K562 (cell line): ENCODE measurements around the gene SCAMP3. TPM values are rescaled to one million over a fixed set of nuclear protein-coding genes. Genes with fewer than 3 reads are reported as not detected.

Source experiments
- DLX4 ChIP-seq: fragments of 250-450 bp; sonication (Bioruptor Pico); IDR thresholded peaks from 2 replicates; pipeline ENCODE4 v1.6.1; 2021; ENCODE audit warnings: mild to moderate bottlenecking
- E2F5 ChIP-seq: sonication (generic); formaldehyde crosslinking; IDR thresholded peaks from 2 replicates; pipeline ENCODE4 v1.8.0; 2022; ENCODE audit warnings: mild to moderate bottlenecking, missing genetic modification reagents
- E4F1 ChIP-seq: fragments of 250-450 bp; sonication (Bioruptor Pico); IDR thresholded peaks from 2 replicates; pipeline ENCODE4 v1.5.0; 2021; ENCODE audit warnings: mild to moderate bottlenecking, borderline replicate concordance
- EZH2 ChIP-seq: IDR thresholded peaks from 2 replicates; pipeline ENCODE4 v1.6.1; 2012; ENCODE audit warnings: low read depth, mild to moderate bottlenecking, inconsistent platforms, low read length, borderline replicate concordance
- FOXP1 ChIP-seq: sonication (generic); formaldehyde crosslinking; IDR thresholded peaks from 2 replicates; pipeline ENCODE4 v1.8.0; 2022; ENCODE audit warnings: mild to moderate bottlenecking, missing genetic modification reagents
- GTF2A2 ChIP-seq: IDR thresholded peaks from 2 replicates; pipeline ENCODE4 v1.6.1; 2016; ENCODE audit warnings: mild to moderate bottlenecking, missing genetic modification characterization, missing compliant biosample characterization
- MAFF ChIP-seq: IDR thresholded peaks from 2 replicates; pipeline ENCODE4 v1.6.1; 2012; ENCODE audit warnings: low read length, improper control_type of control experiment
- MTA1 ChIP-seq: fragments of 450-650 bp; IDR thresholded peaks from 2 replicates; pipeline ENCODE4 v1.6.1; 2017; ENCODE audit warnings: borderline replicate concordance
- MTA3 ChIP-seq: fragments of 450-650 bp; formaldehyde crosslinking; IDR thresholded peaks from 2 replicates; pipeline ENCODE4 v1.6.1; 2017; ENCODE audit warnings: mild to moderate bottlenecking, borderline replicate concordance
- MYC ChIP-seq, 2 experiments: fragments of 250-450 bp in 1 of 2; sonication (Bioruptor Pico) in 1 of 2; IDR thresholded peaks; 2 replicates each; pipeline versions ENCODE4 v1.5.1 to v1.6.1; 2012 to 2021; ENCODE audit warnings: low read depth in 2 of 2, borderline replicate concordance in 1 of 2, improper control_type of control experiment in 1 of 2, low read length in 1 of 2, mild to moderate bottlenecking in 1 of 2, moderate library complexity in 1 of 2
- NFE2L1 ChIP-seq: fragments of 450-650 bp; IDR thresholded peaks from 2 replicates; pipeline ENCODE4 v1.6.1; 2016; ENCODE audit warnings: missing genetic modification characterization, low read depth, mild to moderate bottlenecking, missing compliant biosample characterization, moderate library complexity, borderline replicate concordance
- PHB ChIP-seq: fragments of 250-450 bp; sonication (Bioruptor Pico); IDR thresholded peaks from 2 replicates; pipeline ENCODE4 v1.5.0; 2021
- RBFOX2 ChIP-seq: fragments of 200-400 bp; formaldehyde crosslinking; IDR thresholded peaks from 2 replicates; pipeline ENCODE4 v1.6.1; 2017; ENCODE audit warnings: low read depth, mild to moderate bottlenecking, low read length, moderate library complexity
- SFPQ ChIP-seq: fragments of 200-400 bp; formaldehyde crosslinking; IDR thresholded peaks from 2 replicates; pipeline ENCODE4 v1.6.1; 2017; ENCODE audit warnings: mild to moderate bottlenecking, low read depth, low read length, moderate library complexity
- TEAD1 ChIP-seq, 2 experiments: fragments of 450-650 bp in 1 of 2; sonication (generic) in 1 of 2; formaldehyde crosslinking; IDR thresholded peaks; 2 replicates each; pipeline versions ENCODE4 v1.4.0 to v1.8.0; 2020 to 2022; ENCODE audit warnings: mild to moderate bottlenecking in 2 of 2, missing genetic modification reagents in 1 of 2
- YBX1 ChIP-seq: fragments of 450-650 bp; IDR thresholded peaks from 2 replicates; pipeline ENCODE4 v1.7.1; 2016; ENCODE audit warnings: mild to moderate bottlenecking
- ZNF431 ChIP-seq: sonication (generic); formaldehyde crosslinking; IDR thresholded peaks from 2 replicates; pipeline ENCODE4 v1.8.0; 2022; ENCODE audit warnings: mild to moderate bottlenecking, missing genetic modification reagents
- ZNF584 ChIP-seq: fragments of 200-800 bp; sonication (Bioruptor generic); IDR thresholded peaks from 2 replicates; pipeline ENCODE4 v1.6.1; 2016; ENCODE audit warnings: low read depth, mild to moderate bottlenecking, missing genetic modification characterization, missing compliant biosample characterization
- ZNF778 ChIP-seq: fragments of 450-650 bp; formaldehyde crosslinking; IDR thresholded peaks from 2 replicates; pipeline ENCODE4 v1.4.0; 2020; ENCODE audit warnings: mild to moderate bottlenecking, moderate library complexity
- polyA plus RNA-seq, 8 experiments: library from polyadenylated mRNA; depleted of rRNA in 4 of 8; stranded (reverse) in 5 of 8; unstranded in 3 of 8; fragments of >200 nt; fragmentation: Nextera tagmentation in 2 of 8; fragmentation: Illumina TruSeq in 1 of 8; extraction: Ambion mirVana in 2 of 8; extraction: Trizol in 1 of 8; gene quantifications; 2 replicates each; pipeline versions ENCODE4 v1.2.1 to v1.2.3, GENCODE V29; 2011 to 2014; ENCODE audit warnings: inconsistent platforms in 1 of 8, missing spikeins in 1 of 8
- total RNA-seq, 7 experiments: library from RNA; depleted of rRNA in 6 of 7; stranded (reverse); fragments of >200 nt in 6 of 7; fragmentation: Illumina TruSeq in 2 of 7; extraction: Trizol in 2 of 7; gene quantifications; 2 replicates each; pipeline versions ENCODE4 v1.2.1 to v1.2.3, GENCODE V29; 2011 to 2021; ENCODE audit warnings: low replicate concordance in 1 of 7

The SCAMP3 gene
- total and polyA plus RNA-seq, 9 of the 15 experiments (the other 6 are each of a cell fraction or from before 2014, with no cell fraction given), result 14.2 to 131 (median 86.1) TPM

- TF ChIP-seq ZNF431 (CRISPR knock-in tag), result no peak
- no peak for TF ChIP-seq E2F5 (CRISPR knock-in tag)
- no peak for TF ChIP-seq GTF2A2 (tag)
- TF ChIP-seq RBFOX2, result no peak
- TF ChIP-seq EZH2, result no peak
- no peak for TF ChIP-seq YBX1
- TF ChIP-seq MAFF, result no peak
- no peak for TF ChIP-seq ZNF584 (CRISPR knock-in tag)
- TF ChIP-seq MTA1, result no peak
- no peak for TF ChIP-seq FOXP1 (CRISPR knock-in tag)
- no peak for TF ChIP-seq DLX4 (CRISPR knock-in tag)
- TF ChIP-seq MTA3, result no peak
- TF ChIP-seq E4F1 (CRISPR knock-in tag), result no peak
- TF ChIP-seq PHB, result no peak
- no peak for TF ChIP-seq MYC (IDR thresholded peaks at IDR 0.05; ENCODE audit: low read depth, low read length)
- TF ChIP-seq MYC (CRISPR knock-in tag; IDR thresholded peaks at IDR 0.05; ENCODE audit: borderline replicate concordance, low read depth), result no peak
- TF ChIP-seq SFPQ, result no peak
- TF ChIP-seq ZNF778, result no peak
- no peak for TF ChIP-seq NFE2L1 (tag)
- no peak for TF ChIP-seq TEAD1 (CRISPR knock-in tag; IDR thresholded peaks at IDR 0.05)
Measured at GRCh38 chr1:155241069-155241679, 21.0 kb downstream of the SCAMP3 start (continued).
